Endothelial cell (in vitro differentiated cells): ENCODE data around the gene PURB. TPM values are rescaled to one million over a fixed set of nuclear protein-coding genes. Genes with fewer than 3 reads are reported as not detected.
A peak's percentile ranks its signal among the peaks of the same experiment; 100 is the strongest.

Source experiments
- DNase-seq: peaks from one replicate; pipeline ENCODE4 v3.0.0; 2021; ENCODE audit warnings: low spot score
- H3K27ac Mint-ChIP-seq: one replicate; pipeline ENCODE4 v1.8.0; 2021; ENCODE audit warnings: mixed read lengths, inconsistent platforms; ENCODE audit not compliant: unreplicated experiment
- H3K27me3 Mint-ChIP-seq: one replicate; pipeline ENCODE4 v1.8.0; 2021; ENCODE audit warnings: mild to moderate bottlenecking, moderate library complexity, mixed read lengths, inconsistent platforms; ENCODE audit not compliant: unreplicated experiment
- H3K36me3 Mint-ChIP-seq: one replicate; pipeline ENCODE4 v1.8.0; 2021; ENCODE audit warnings: mild to moderate bottlenecking, low read depth, mixed read lengths, inconsistent platforms; ENCODE audit not compliant: unreplicated experiment
- H3K4me1 Mint-ChIP-seq: one replicate; pipeline ENCODE4 v1.8.0; 2021; ENCODE audit warnings: mild to moderate bottlenecking, mixed read lengths, inconsistent platforms; ENCODE audit not compliant: unreplicated experiment
- H3K4me3 Mint-ChIP-seq: one replicate; pipeline ENCODE4 v1.8.0; 2021; ENCODE audit warnings: mild to moderate bottlenecking, mixed read lengths, inconsistent platforms; ENCODE audit not compliant: unreplicated experiment
- H3K9me3 Mint-ChIP-seq: one replicate; pipeline ENCODE4 v1.8.0; 2021; ENCODE audit warnings: mixed read lengths, inconsistent platforms; ENCODE audit not compliant: unreplicated experiment
- total RNA-seq: library from RNA; stranded (reverse); fragmentation: NEBNext Ultra II Directional; extraction: Animal tissue kit (Norgen Biotek cat#: 25700); gene quantifications from one replicate; pipeline ENCODE4 v1.2.1, GENCODE V29; 2021; ENCODE audit not compliant: unreplicated experiment
- TF ChIP-seq, protein P1 (sequence below): fragments of 200-600 bp; sonication (generic); IDR thresholded peaks from one replicate; pipeline ENCODE4 v1.5.0; 2021; ENCODE audit warnings: antibody characterized with exemption; ENCODE audit not compliant: unreplicated experiment

The PURB gene
- total RNA-seq, 1 donor from 2014 or later, result 25.7 TPM

DNA sequence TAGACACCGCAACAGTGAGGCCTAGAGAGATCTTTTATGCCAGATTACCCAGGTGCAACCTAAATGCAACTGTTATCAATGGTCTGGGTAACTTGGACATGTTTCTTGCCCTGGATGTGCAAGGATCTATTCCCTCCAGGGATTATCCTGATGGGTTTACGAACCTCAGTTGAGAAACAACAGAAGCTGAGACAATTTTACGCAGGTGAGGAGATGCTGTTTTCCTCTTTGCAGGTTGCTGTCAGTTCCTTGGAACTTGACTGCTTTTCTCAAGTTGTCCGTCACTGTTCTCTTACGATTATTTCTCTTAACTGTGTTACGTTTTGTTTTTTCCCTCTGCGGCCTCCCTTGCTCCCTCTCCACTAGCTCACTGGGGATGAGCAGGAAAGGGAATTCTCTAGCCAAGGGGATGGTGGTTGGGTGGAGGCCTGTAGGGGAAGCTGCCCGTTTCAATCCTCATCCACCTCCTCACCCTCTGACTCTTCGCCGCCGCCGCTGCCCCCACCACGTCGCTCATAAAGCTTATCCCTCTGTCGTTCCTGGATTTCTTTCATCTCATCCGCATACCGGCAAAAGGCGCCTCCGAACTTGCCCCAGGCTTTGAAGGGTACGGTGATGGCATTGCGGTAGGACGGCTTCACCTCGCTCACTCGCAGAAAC lies 1.2 kb downstream of the PURB start:
- no peak for DNase-seq
- H3K4me1 Mint-ChIP-seq, result peaks cover 31% of the 10 kb centered on the region
- H3K27me3 Mint-ChIP-seq, result peaks cover 14% of the 10 kb centered on the region
- peaks cover 8% of the 10 kb centered on the region for H3K36me3 Mint-ChIP-seq
- H3K4me3 Mint-ChIP-seq, result peak overlapping the region; percentile 95
- TF ChIP-seq, protein P1, sequence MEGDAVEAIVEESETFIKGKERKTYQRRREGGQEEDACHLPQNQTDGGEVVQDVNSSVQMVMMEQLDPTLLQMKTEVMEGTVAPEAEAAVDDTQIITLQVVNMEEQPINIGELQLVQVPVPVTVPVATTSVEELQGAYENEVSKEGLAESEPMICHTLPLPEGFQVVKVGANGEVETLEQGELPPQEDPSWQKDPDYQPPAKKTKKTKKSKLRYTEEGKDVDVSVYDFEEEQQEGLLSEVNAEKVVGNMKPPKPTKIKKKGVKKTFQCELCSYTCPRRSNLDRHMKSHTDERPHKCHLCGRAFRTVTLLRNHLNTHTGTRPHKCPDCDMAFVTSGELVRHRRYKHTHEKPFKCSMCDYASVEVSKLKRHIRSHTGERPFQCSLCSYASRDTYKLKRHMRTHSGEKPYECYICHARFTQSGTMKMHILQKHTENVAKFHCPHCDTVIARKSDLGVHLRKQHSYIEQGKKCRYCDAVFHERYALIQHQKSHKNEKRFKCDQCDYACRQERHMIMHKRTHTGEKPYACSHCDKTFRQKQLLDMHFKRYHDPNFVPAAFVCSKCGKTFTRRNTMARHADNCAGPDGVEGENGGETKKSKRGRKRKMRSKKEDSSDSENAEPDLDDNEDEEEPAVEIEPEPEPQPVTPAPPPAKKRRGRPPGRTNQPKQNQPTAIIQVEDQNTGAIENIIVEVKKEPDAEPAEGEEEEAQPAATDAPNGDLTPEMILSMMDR, result no peak
- no peaks in the 10 kb centered on the region for H3K9me3 Mint-ChIP-seq
- peak overlapping the region; percentile 88 for H3K27ac Mint-ChIP-seq

DNA sequence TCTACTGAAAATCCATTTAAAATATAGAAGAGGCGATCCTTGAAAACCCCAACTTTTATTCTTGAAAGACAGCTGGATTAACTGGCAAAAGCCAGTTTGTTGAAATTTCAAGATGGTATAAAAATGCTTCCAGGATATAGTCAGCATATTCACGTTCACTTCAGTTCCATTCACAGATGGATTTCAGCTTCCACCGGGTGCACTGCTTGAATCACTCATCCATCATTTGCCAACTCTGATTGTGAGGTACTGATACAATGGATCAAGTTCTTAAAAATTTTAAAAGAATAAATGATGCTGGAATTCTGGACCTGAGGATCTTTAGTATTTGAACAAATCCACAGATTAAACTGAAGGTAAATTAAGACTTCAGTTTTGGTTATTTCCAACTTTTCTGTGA lies 2.4 kb downstream of the PURB start:
- DNase-seq, result no peak
- TF ChIP-seq, protein P1, result no peak
- Mint-ChIP-seq H3K4me1 (peaks cover 31% of the 10 kb centered on the region), H3K27me3 (peaks cover 14% of the 10 kb centered on the region), H3K9me3 (no peaks in the 10 kb centered on the region), H3K36me3 (peaks cover 8% of the 10 kb centered on the region), H3K27ac (no peak overlapping the region), H3K4me3 (no peak overlapping the region)

DNA sequence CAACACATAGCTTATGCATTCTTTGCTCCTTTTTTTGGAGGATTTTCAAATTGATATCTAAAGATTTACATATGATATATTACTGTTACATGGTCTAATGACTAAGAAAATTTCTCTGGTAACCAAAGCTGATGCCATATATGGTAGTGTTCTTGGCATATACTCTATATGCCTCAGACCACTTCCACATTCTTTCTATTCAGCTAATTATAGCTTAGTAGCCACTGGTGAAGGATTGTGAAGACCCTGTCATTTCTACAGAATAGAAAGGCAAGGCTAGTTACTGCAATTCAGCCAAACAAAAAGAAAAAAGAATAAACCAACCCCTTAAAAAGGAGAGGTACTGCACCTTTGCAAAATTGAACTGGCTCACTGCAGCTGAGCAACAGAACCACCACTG lies 3.7 kb downstream of the PURB start:
- H3K27me3 Mint-ChIP-seq, result peaks cover 11% of the 10 kb centered on the region
- no peak for DNase-seq
- TF ChIP-seq, protein P1, result no peak
- H3K4me3 Mint-ChIP-seq, result no peak overlapping the region
- H3K9me3 Mint-ChIP-seq, result no peaks in the 10 kb centered on the region
- H3K36me3 Mint-ChIP-seq, result peaks cover 8% of the 10 kb centered on the region
- no peak overlapping the region for H3K27ac Mint-ChIP-seq
- H3K4me1 Mint-ChIP-seq, result peaks cover 31% of the 10 kb centered on the region

DNA sequence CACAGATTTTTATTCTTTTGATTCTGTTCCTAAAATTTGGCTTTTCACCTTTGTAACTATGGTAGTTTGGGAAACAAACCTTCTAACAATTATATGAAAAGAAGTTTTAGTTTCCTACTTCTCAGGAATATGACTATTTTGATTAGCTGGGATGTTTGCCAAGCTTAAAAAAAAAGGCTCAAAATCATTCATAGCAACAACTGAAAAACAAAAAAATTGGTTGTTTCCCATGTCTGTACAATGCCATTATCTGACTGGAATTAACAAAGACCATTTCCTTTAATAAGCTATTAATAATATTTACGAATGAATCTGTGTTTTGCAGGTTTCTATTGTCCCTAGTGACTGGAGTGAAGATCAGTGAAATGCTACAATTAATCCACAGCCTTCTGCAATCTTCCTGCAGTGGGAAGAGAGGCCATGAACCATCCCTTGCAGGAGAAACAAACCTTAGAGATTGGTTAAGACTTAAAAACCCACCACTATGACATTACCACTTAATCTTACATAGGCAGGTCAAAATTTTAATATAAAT lies 4.2 kb downstream of the PURB start:
- Mint-ChIP-seq H3K9me3 (no peaks in the 10 kb centered on the region), H3K27ac (no peak overlapping the region), H3K36me3 (peaks cover 8% of the 10 kb centered on the region), H3K4me3 (no peak overlapping the region), H3K4me1 (peaks cover 31% of the 10 kb centered on the region), H3K27me3 (peaks cover 8% of the 10 kb centered on the region)
- DNase-seq, result no peak
- TF ChIP-seq, protein P1, result no peak

DNA sequence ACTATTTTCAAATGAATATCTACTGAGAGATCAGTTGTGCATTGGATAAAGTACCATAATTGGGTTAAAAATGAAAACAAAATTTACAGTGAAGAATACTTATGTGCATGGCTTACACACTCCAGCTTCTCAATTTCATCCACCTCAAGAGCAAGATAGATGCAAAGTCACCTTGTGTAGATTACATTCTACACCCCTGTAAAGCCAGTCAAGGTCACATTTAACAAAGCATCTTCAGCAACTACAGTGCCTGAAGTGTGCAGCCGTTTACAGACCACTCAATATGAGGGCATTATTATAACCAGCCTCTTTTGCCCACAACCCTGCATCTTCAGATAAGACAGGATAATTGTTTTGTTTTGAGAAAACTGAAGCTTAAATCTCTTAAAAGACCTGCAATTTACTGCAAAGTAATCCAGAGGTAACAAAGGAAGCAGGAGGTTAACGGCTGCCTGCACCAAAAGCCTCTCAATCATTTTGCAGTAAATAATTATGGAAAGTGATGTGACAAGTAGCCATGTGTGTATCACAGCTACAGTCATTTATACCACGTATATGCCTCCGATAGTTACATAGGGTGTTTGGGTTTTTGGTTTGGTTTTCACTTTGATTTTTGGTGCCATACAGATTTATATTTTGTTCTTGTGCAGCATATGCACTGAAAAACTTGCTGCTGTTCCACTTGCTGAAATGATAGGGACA lies 4.9 kb downstream of the PURB start:
- Mint-ChIP-seq H3K27ac (no peak overlapping the region), H3K4me3 (no peak overlapping the region), H3K4me1 (peaks cover 26% of the 10 kb centered on the region), H3K36me3 (peaks cover 4% of the 10 kb centered on the region), H3K27me3 (peaks cover 2% of the 10 kb centered on the region), H3K9me3 (no peaks in the 10 kb centered on the region)
- TF ChIP-seq, protein P1, result no peak
- DNase-seq, result no peak
